22Rv1 (cell line): ENCODE data around the gene PARP12.

Source experiments
- CTCF ChIP-seq: fragments of 450-650 bp; IDR thresholded peaks from 2 replicates; pipeline ENCODE4 v1.5.1; 2017; ENCODE audit warnings: mild to moderate bottlenecking
- ZFX ChIP-seq: fragments of 450-650 bp; IDR thresholded peaks from 2 replicates; pipeline ENCODE4 v1.6.1; 2017; ENCODE audit warnings: antibody characterized with exemption, borderline replicate concordance

- no peak for TF ChIP-seq CTCF
- TF ChIP-seq ZFX, result no peak
These were observed 43.6 kb downstream of the PARP12 start for GRCh38 chr7:140019172-140019571.
